SK-N-SH (cell line): ENCODE results near the gene ITPA. TPM values are rescaled to one million over a fixed set of nuclear protein-coding genes. Genes with fewer than 3 reads are reported as not detected.

Experiments
- CHD2 ChIP-seq: fragments of 150-350 bp; IDR thresholded peaks from 2 replicates; pipeline ENCODE4 v1.6.1; 2018; ENCODE audit warnings: low read length; ENCODE audit not compliant: partially characterized antibody
- ELF1 ChIP-seq: IDR thresholded peaks from 2 replicates; pipeline ENCODE4 v1.4.0; 2012
- EP300 ChIP-seq, 2 experiments: IDR thresholded peaks; 2 replicates each; pipeline versions ENCODE4 v1.4.0 to v1.6.1; 2012; ENCODE audit warnings: borderline replicate concordance in 1 of 2, low read depth in 1 of 2, low read length in 1 of 2
- EZH2phosphoT487 ChIP-seq: fragments of 200-600 bp; sonication (generic); IDR thresholded peaks from 2 replicates; pipeline ENCODE4 v1.6.1; 2017; ENCODE audit warnings: low read depth, mixed run types, mild to moderate bottlenecking, antibody characterized with exemption, moderate library complexity, borderline replicate concordance
- GABPA ChIP-seq: IDR thresholded peaks from 2 replicates; pipeline ENCODE4 v1.4.0; 2012; ENCODE audit warnings: low read depth, mild to moderate bottlenecking
- JUND ChIP-seq: IDR thresholded peaks from 2 replicates; pipeline ENCODE4 v1.4.0; 2012
- MAX ChIP-seq: IDR thresholded peaks from 2 replicates; pipeline ENCODE4 v1.4.0; 2012; ENCODE audit warnings: low read depth
- POLR2AphosphoS5 ChIP-seq: IDR thresholded peaks from 2 replicates; pipeline ENCODE4 v1.6.1; 2012; ENCODE audit warnings: low read depth, low read length
- RXRA ChIP-seq: IDR thresholded peaks from 2 replicates; pipeline ENCODE4 v1.4.0; 2012; ENCODE audit warnings: low read depth, mild to moderate bottlenecking, borderline replicate concordance
- SIN3A ChIP-seq: IDR thresholded peaks from 2 replicates; pipeline ENCODE4 v1.6.1; 2012; ENCODE audit warnings: low read depth, mild to moderate bottlenecking, low read length, moderate library complexity, borderline replicate concordance
- SMC3 ChIP-seq: IDR thresholded peaks from 2 replicates; pipeline ENCODE4 v1.6.1; 2012; ENCODE audit warnings: low read depth, low read length, improper control_type of control experiment
- TAF1 ChIP-seq: IDR thresholded peaks from 2 replicates; pipeline ENCODE4 v1.6.1; 2012; ENCODE audit warnings: low read depth, mild to moderate bottlenecking, low read length, moderate library complexity, borderline replicate concordance
- polyA plus RNA-seq, 3 experiments: library from polyadenylated mRNA; depleted of rRNA; stranded (reverse); fragments of >200 nt; gene quantifications; 2 replicates each; pipeline ENCODE4 v1.2.3, GENCODE V29; 2012
- TF ChIP-seq, protein P1 (sequence below): IDR thresholded peaks from 2 replicates; pipeline ENCODE4 v1.6.1; 2012; ENCODE audit warnings: mild to moderate bottlenecking, low read depth, low read length, moderate library complexity
- TF ChIP-seq, protein P2 (sequence below): IDR thresholded peaks from 2 replicates; pipeline ENCODE4; 2012
- TF ChIP-seq, protein P3 (sequence below): fragments of 200-600 bp; sonication (generic); IDR thresholded peaks from 2 replicates; pipeline ENCODE4 v1.6.1; 2017; ENCODE audit warnings: antibody characterized with exemption, mild to moderate bottlenecking, moderate library complexity

The ITPA gene
- polyA plus RNA-seq, 1 of the 3 experiments (the other 2 are of a cell fraction) = 66.7 TPM

GRCh38 chr20:3172933-3173609 lies 36.2 kb upstream of the ITPA start, which contains the start of gene LZTS3 (continued):
- TF ChIP-seq, protein P1, sequence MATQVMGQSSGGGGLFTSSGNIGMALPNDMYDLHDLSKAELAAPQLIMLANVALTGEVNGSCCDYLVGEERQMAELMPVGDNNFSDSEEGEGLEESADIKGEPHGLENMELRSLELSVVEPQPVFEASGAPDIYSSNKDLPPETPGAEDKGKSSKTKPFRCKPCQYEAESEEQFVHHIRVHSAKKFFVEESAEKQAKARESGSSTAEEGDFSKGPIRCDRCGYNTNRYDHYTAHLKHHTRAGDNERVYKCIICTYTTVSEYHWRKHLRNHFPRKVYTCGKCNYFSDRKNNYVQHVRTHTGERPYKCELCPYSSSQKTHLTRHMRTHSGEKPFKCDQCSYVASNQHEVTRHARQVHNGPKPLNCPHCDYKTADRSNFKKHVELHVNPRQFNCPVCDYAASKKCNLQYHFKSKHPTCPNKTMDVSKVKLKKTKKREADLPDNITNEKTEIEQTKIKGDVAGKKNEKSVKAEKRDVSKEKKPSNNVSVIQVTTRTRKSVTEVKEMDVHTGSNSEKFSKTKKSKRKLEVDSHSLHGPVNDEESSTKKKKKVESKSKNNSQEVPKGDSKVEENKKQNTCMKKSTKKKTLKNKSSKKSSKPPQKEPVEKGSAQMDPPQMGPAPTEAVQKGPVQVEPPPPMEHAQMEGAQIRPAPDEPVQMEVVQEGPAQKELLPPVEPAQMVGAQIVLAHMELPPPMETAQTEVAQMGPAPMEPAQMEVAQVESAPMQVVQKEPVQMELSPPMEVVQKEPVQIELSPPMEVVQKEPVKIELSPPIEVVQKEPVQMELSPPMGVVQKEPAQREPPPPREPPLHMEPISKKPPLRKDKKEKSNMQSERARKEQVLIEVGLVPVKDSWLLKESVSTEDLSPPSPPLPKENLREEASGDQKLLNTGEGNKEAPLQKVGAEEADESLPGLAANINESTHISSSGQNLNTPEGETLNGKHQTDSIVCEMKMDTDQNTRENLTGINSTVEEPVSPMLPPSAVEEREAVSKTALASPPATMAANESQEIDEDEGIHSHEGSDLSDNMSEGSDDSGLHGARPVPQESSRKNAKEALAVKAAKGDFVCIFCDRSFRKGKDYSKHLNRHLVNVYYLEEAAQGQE = no peak
- TF ChIP-seq POLR2AphosphoS5 = peak; percentile 29; the same call in 1 of the 2 replicates
- TF ChIP-seq SIN3A = 0 out of 2 replicates have a peak, but pooled peaks have one; percentile 14
- TF ChIP-seq EP300 (IDR thresholded peaks at IDR 0.05; ENCODE audit: borderline replicate concordance in 1 of 2, low read depth in 1 of 2, low read length in 1 of 2) = no peak
- TF ChIP-seq EZH2phosphoT487 = no peak
- peak; percentile 30 for TF ChIP-seq CHD2
- TF ChIP-seq, protein P2, sequence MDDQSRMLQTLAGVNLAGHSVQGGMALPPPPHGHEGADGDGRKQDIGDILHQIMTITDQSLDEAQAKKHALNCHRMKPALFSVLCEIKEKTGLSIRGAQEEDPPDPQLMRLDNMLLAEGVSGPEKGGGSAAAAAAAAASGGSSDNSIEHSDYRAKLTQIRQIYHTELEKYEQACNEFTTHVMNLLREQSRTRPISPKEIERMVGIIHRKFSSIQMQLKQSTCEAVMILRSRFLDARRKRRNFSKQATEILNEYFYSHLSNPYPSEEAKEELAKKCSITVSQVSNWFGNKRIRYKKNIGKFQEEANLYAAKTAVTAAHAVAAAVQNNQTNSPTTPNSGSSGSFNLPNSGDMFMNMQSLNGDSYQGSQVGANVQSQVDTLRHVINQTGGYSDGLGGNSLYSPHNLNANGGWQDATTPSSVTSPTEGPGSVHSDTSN = no peak
- no peak for TF ChIP-seq JUND
- TF ChIP-seq MAX = peak; percentile 29; the same call in 1 of the 2 replicates
- no peak for TF ChIP-seq GABPA
- TF ChIP-seq, protein P3, sequence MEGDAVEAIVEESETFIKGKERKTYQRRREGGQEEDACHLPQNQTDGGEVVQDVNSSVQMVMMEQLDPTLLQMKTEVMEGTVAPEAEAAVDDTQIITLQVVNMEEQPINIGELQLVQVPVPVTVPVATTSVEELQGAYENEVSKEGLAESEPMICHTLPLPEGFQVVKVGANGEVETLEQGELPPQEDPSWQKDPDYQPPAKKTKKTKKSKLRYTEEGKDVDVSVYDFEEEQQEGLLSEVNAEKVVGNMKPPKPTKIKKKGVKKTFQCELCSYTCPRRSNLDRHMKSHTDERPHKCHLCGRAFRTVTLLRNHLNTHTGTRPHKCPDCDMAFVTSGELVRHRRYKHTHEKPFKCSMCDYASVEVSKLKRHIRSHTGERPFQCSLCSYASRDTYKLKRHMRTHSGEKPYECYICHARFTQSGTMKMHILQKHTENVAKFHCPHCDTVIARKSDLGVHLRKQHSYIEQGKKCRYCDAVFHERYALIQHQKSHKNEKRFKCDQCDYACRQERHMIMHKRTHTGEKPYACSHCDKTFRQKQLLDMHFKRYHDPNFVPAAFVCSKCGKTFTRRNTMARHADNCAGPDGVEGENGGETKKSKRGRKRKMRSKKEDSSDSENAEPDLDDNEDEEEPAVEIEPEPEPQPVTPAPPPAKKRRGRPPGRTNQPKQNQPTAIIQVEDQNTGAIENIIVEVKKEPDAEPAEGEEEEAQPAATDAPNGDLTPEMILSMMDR = no peak
- no peak for TF ChIP-seq RXRA
- no peak for TF ChIP-seq ELF1
- TF ChIP-seq SMC3 = no peak
- no peak for TF ChIP-seq TAF1
- TF ChIP-seq, all 33 proteins: peak for 4
